Astrocyte (in vitro differentiated cells and primary cell): Measurements from ENCODE around the gene PITPNM3.

Experiments
- EZH2 ChIP-seq: IDR thresholded peaks from 2 replicates; pipeline ENCODE4 v1.6.1; 2012; ENCODE audit warnings: mild to moderate bottlenecking, low read length, inconsistent platforms; ENCODE audit not compliant: insufficient read depth
- TF ChIP-seq, protein P1 (sequence below): IDR thresholded peaks from 2 replicates; pipeline ENCODE4 v1.5.1; 2011; ENCODE audit warnings: low read depth, mild to moderate bottlenecking, inconsistent platforms, low read length, moderate library complexity; ENCODE audit not compliant: insufficient read depth

- TF ChIP-seq, protein P1, sequence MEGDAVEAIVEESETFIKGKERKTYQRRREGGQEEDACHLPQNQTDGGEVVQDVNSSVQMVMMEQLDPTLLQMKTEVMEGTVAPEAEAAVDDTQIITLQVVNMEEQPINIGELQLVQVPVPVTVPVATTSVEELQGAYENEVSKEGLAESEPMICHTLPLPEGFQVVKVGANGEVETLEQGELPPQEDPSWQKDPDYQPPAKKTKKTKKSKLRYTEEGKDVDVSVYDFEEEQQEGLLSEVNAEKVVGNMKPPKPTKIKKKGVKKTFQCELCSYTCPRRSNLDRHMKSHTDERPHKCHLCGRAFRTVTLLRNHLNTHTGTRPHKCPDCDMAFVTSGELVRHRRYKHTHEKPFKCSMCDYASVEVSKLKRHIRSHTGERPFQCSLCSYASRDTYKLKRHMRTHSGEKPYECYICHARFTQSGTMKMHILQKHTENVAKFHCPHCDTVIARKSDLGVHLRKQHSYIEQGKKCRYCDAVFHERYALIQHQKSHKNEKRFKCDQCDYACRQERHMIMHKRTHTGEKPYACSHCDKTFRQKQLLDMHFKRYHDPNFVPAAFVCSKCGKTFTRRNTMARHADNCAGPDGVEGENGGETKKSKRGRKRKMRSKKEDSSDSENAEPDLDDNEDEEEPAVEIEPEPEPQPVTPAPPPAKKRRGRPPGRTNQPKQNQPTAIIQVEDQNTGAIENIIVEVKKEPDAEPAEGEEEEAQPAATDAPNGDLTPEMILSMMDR = no peak
- no peak for TF ChIP-seq EZH2
These were observed 27.8 kb downstream of the PITPNM3 start for GRCh38 chr17:6528557-6528956.
